22Rv1 (cell line): ENCODE data around the gene TBX2.
"Not testable (repeated sequence)": the region's sequence is repeated elsewhere in the genome, so short reads cannot be mapped to it uniquely, and the experiment has no call there.

Source experiments
- H3K27ac ChIP-seq: fragments of 450-650 bp; 2 replicates; pipeline ENCODE4 v1.5.1; 2017
- ZFX ChIP-seq: fragments of 450-650 bp; IDR thresholded peaks from 2 replicates; pipeline ENCODE4 v1.6.1; 2017; ENCODE audit warnings: antibody characterized with exemption, borderline replicate concordance
- TF ChIP-seq, protein P1 (sequence below): fragments of 450-650 bp; IDR thresholded peaks from 2 replicates; pipeline ENCODE4 v1.5.1; 2017; ENCODE audit warnings: mild to moderate bottlenecking

Gene TBX2

DNA sequence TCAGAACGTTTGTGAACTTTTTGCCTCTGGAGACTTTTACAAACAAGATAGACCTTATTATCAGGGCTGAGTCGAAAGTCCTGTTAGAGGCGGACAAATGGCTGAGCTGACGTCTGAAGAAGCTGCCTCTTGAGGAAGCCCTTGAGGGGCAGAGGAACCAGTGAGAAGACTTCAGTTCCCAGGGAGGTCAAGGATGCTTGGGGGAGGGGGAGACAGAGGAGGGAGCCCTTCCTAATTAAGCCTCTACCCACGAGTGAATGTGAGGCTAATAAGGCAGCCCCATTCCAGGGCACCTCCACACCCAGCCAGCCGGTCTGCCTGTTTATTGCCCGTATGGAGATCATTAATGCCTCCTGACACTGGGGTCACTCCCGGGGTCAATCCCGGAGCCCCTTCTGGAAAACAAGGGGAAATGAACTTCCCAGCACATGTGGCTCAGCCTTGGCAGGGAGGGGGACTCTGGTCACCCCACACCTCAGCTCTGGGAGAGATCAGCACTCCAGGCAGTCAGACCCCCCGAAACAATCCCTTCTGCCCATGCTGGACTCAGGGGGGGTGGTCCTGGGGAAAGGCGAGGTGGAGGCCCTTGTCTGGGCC, 43.3 kb downstream of the TBX2 start:
- TF ChIP-seq, protein P1, sequence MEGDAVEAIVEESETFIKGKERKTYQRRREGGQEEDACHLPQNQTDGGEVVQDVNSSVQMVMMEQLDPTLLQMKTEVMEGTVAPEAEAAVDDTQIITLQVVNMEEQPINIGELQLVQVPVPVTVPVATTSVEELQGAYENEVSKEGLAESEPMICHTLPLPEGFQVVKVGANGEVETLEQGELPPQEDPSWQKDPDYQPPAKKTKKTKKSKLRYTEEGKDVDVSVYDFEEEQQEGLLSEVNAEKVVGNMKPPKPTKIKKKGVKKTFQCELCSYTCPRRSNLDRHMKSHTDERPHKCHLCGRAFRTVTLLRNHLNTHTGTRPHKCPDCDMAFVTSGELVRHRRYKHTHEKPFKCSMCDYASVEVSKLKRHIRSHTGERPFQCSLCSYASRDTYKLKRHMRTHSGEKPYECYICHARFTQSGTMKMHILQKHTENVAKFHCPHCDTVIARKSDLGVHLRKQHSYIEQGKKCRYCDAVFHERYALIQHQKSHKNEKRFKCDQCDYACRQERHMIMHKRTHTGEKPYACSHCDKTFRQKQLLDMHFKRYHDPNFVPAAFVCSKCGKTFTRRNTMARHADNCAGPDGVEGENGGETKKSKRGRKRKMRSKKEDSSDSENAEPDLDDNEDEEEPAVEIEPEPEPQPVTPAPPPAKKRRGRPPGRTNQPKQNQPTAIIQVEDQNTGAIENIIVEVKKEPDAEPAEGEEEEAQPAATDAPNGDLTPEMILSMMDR, result no peak
- TF ChIP-seq ZFX, result no peak

DNA sequence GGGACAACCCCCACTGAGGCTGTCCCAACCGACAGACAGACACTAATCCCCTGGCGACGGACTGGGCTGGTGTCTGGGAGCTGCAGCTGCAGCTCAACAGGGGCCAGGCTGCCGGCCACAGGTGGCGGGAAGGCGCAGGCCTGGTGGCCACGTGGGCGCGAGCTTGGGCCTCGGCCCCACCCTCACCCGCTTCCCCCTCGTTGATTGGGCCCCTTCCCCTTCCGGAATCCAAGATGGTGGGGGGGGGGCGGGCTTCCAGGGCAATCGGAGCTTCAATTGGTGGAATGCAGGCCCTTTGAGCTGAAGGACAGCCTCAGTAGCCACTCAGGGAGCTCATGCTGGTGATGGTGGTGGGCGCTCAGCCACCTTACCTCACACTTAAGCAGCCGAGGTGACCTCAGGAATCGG, 43.8 kb downstream of the TBX2 start:
- TF ChIP-seq, protein P1, result no peak
- no peak for TF ChIP-seq ZFX
- no peak overlapping the region for H3K27ac ChIP-seq

More for the DNA sequence above, 43.3 kb downstream of the TBX2 start:
- H3K27ac ChIP-seq, result no peak overlapping the region

DNA sequence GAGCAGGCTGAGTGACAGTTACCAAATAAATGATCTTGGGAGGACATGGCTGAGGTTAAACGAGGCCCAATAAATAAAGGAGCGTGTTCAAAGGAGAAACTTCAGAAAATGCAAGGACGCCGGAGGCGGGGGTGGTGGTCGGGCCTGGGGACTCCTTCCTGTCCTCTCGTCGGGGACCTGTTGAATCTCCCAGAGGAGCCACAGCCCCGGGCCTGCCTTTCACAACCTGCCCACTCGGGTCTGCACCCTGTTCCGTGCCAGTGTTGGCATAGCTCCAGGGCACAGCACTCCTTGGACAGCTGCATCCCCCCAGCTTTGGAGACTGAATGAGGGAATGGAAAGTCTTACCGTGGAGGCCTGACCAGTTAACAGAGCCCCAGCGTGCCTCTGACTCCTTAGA, 44.4 kb downstream of the TBX2 start:
- TF ChIP-seq ZFX, result no peak
- TF ChIP-seq, protein P1, result no peak
- H3K27ac ChIP-seq, result no peak overlapping the region

DNA sequence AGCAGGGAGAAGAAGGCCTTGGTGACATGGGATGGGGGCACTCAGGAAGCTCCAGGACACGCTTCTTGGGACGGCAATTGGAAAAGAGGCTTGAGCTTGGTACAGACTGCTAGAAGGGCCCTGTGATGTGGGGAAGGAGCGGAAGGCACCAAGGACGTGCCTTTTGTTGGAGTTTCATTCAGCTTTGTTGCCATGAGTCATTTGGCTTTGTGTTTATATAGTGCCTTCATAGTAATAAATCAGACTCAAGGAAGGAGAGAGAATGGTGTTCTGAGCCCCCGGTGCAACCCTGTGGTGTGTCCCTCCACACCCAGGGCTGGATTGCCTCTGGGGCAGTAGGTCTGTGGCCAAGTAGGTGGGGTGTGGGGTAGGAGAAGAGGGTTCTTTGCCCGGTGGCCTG, 45.2 kb downstream of the TBX2 start:
- H3K27ac ChIP-seq, result no peak overlapping the region
- TF ChIP-seq ZFX, result no peak
- TF ChIP-seq, protein P1, result no peak

DNA sequence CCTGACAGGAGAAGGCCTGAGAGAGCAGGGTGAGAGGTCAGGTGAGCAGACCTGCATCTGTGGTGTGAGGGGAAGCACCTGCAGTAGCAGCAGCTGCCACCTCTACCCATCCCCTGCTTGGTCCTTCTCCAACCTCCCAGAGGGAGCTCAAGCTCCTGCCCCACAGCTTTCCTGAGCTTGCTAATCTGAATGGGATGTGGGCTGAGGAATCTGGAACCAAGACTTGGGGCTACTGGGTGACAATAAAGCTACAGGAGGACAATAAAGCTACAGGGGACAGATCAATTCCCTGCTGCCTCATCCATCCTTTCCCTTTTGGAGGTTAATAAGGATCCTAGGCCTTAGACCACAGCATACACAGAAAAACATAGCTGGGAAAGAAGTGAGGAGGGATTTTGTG, 47.7 kb downstream of the TBX2 start:
- H3K27ac ChIP-seq, result no peak overlapping the region
- TF ChIP-seq, protein P1, result no peak
- no peak for TF ChIP-seq ZFX

DNA sequence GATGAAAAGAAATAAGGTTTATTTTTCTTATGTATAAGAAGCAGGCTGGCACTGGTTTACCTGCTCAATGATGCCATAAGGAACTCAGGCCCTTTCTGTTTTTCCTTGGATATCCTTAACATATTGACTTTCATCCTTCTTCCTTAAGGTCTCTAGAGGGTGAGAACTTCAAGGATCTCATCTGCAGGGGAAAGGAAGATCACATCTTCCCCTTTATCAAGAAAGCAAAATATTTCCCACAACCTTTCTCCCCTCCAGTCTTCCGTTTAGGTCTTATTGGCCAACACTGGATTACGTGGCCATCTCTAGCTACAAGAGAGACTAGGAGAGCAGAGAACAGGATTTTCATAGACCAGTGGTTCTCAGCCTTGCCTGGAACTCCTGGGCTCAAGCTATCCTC, 48.4 kb downstream of the TBX2 start:
- H3K27ac ChIP-seq, result no peak overlapping the region
- no peak for TF ChIP-seq ZFX
- TF ChIP-seq, protein P1, result no peak

DNA sequence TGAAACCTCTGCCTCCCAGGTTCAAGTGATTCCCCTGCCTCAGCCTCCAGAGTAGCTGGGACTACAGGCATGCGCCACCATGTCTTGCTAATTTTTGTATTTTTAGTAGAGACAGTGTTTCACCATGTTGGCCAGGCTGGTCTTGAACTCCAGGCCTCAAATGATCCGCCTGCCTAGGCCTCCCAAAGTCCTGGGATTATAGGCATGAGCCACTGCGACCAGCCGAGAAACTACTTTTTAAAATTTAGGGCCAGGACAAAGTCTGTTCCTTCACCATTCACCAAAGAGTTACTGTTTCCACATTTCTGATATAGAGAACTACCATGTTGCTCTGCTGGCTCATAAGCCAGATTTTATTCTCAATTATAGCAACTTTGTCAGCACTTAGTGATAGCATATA, 49.5 kb downstream of the TBX2 start:
- H3K27ac ChIP-seq, result not testable (repeated sequence)
